NCI-H2171 (cell line): ENCODE results near the gene SCART1.
"Not testable (repeated sequence)": the region's sequence is repeated elsewhere in the genome, so short reads cannot be mapped to it uniquely, and the experiment has no call there.

Experiments used
- DNase-seq: peaks from one replicate; lab custom pipeline; 2025; lab: John Stamatoyannopoulos, UW

Gene SCART1

DNA sequence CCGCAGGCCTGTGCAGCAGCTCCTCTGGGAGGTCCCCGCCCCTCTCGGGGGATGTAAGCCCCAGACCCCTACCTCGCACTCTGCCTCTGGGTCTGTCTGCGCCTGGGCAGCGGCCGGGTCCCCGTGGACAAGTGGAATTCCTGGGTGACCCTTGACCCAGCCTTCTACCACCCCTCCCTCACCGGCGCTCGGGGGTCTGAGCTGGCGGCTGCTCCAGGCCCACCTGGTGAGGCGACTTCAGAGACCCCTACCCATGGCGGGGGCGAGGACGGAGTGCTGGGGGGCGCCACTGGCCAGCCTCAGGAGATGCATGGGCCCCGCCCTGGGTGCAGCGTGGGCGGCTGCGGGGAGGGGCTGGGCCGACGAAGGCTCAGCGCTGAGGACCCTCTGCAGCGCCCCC lies 21.0 kb upstream of the SCART1 start:
- DNase-seq: not testable (repeated sequence)

DNA sequence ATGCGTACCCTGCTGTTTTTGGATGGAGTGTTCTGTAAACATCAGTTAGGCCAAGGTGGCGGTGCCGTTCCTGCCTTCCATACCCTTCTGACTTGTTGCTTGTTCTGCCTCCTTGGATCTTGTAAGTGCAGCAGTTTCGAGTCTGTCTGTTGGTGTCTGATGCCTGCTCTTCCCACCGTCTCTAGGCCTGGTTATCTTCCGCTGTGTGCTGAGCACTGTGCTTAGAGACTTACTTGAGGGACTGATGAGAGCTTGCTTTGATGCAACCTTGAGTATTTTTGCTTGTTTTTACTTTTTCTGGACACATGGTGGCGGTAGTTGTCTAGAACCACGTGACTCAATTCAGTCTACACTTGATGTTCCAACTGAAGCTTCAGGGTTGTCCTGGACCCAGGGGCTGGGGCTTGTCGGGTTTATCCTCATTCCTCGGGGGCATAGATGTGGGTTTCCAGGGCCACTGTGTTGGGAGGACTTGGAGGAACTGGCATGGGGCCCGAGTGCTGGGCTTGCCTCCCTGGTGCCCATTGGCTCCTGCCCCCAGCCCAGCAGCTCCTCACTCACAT lies 15.0 kb upstream of the SCART1 start:
- DNase-seq: no peak

DNA sequence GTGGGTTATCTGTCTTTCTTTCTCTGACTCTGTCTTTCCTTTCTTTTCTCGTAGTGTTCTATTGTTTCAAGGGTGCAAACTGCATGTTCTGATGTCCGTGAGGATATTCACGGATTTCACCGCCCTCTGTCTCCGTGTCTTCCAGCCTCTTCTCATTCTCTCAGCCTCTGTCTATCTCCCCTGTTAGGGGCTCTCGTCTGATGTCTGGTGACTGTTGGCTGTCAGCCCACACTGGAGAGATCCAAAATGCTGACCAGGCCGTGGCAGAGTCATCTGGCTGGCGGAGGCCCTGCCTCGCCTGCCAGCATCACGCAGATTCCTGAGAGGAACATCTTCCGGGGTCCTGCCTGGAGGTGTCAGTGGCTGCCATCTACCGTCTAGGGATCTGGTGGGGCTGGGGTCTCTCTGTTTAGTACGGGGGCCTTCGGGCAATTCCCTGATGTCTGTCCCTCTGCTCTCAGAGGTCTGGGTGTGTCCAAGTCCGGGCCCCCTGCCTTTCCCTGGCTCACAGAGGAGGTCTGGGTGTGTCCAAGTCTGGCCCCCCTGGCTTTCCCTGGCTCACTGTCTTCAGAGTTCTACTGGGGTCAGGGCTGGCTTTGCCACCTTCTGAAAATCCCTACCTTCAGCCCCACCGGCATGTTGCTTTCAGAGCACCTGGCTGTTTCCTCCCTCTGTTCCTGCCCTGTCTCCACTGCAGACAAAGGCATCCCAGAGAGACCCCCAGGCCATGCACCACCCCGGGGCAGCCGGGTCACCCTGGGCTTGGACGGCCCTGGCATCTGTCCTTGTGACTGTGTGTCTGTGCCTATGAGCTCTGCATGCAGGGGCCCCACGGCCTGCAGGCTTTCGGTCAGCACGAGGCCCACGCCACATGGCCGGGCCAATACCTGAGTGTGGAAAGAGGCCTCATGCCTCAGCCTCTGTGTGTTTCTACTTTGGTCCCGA lies 14.0 kb upstream of the SCART1 start:
- DNase-seq: no peak

DNA sequence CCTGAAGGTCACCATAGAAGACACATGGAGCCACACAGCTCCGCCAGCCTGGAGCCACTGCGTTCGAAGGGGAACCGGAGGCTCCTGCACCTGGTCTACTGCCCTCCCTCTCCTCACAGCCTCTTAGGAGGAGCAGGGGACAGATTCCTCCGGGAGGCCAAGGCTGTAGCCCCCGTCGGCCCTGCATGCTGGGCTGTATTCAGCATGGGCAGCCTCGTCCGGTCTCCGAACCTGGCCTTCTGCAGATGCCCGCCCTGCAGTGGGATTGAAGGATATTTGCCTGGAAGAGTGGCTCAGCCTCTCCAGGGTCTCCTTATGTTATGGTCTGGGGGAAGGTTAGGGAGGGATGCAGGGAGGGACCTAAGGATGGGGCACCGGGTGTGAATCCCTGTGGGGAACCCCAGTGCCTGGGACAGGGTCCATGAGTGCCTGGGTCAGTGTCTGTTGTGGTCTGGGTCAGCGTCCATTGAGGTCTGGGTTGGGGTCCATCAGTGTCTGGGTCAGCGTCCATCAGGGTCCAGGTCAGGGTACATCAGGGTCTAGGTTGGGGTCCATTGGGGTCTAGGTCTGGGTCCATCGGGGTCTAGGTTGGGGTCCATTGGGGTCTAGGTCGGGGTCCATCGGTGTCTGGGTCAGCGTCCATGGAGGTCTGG lies 13.0 kb upstream of the SCART1 start:
- no peak for DNase-seq

GRCh38 chr10:133441356-133441755 lies 12.4 kb upstream of the SCART1 start:
- not testable (repeated sequence) for DNase-seq

DNA sequence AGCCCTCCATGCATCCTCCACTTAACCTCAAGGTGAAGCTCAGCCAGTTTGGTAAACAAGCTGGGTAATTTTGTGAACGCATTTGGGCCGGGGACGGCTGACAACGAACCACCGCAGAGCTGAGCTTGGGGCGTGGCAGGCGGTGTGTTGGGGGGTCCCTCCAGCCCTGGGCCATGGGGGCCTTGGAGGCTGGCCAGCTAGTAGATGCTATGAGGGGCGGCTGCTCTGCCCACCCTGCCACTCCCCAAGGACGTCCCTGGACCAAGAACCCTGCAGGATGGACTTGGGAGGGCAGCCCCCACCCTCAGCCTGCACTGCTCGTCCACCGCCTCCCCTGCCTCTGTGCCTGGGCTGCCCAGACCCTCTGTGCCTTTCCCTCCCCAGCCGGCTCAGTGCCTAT lies 12.0 kb upstream of the SCART1 start:
- no peak for DNase-seq

GRCh38 chr10:133442191-133442966 lies 11.4 kb upstream of the SCART1 start:
- DNase-seq: no peak

GRCh38 chr10:133442967-133443924 lies 10.5 kb upstream of the SCART1 start:
- DNase-seq: no peak

- DNase-seq: no peak
Measured at GRCh38 chr10:133444342-133445267, 9.1 kb upstream of the SCART1 start.

- DNase-seq: no peak
Measured at GRCh38 chr10:133445268-133445732, 8.4 kb upstream of the SCART1 start.

DNA sequence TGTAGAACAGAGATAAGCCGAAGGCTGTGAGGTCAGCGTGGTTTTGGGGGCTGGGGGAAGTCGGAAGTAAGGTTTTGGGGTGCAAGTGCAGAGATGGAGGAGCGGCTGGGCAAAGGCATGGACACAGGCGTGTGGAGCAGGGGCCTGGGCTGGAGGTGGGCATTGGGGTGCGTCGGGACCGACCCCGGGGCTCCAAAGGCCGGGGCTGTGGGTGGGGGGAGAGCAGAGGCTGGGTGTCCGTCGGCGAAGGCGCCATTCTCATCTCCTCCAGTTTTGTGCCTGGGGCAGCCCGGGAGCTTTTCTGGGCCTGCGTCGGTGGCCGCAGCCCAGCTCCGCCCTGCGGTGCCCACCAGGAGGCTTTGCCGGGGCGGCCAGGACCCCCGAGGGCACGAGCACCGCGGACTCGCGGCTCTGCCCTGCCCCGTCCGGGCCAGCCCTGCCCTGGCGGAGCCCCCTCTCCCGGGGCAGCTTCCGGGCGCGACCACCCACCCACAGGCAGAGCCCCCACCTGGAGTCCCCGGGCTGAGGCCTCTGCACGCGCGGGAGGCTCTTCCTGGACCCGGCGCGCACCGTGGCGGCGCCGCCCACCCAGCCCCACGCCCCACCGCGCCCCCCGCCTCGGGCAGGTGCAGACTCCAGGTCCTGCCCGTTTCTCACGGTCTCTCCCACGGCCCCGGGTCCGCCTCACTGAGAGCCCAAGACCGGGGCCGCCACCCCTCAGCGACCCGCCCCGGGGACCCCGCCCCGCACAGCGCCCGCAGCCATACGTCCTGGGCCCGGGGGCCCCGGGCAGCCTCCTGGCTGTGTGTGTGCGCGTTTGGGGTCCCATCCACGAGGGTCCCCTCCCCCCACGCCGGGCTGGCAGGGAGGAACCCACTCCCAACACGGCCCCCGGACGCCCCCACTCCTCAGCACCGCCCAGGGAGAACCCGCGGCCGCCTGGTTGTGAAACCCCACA lies 7.7 kb upstream of the SCART1 start:
- DNase-seq: no peak

- DNase-seq: no peak
Measured at GRCh38 chr10:133446979-133447378, 6.8 kb upstream of the SCART1 start.

- DNase-seq: no peak
Measured at GRCh38 chr10:133448120-133448519, 5.6 kb upstream of the SCART1 start.

- no peak for DNase-seq
Measured at GRCh38 chr10:133451346-133451745, 2.4 kb upstream of the SCART1 start.

GRCh38 chr10:133452453-133452852 lies 1.3 kb upstream of the SCART1 start:
- DNase-seq: no peak

DNA sequence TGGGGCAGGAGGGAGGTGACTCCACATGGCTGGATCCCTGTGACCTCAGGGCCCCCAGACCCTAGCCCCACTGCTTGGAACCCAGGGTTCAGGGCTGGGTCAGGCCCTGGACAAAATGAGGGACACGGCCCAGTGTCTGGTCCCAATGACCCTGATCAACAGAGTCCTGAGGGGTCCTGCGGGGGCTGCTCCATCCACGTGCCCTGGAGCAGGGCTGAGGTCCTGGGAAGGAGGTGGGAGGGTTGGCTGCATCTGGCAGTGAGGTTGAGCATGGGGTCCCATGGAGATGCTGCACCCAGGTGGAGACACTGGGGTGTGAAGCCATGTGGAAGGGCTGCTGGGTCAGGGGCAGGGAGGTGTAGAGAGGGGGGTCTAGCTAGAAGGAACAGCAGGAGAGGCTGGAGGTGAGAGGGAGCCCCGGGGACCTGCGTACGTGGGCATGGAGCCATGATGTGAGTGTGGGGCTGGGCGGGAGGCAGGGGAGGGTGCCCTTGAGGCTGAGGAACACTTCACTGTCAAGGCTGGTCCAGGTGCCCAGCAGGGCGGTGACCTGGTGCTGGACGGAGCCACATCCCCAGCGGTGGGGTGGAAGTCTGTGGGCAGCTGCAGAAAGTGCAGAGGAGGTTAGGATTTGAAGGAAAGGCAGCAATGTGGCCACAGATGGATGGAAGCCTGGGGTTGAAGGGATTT lies 604 bp downstream of the SCART1 start:
- no peak for DNase-seq

- no peak for DNase-seq
Measured at GRCh38 chr10:133455196-133455595, 1.5 kb downstream of the SCART1 start.

DNA sequence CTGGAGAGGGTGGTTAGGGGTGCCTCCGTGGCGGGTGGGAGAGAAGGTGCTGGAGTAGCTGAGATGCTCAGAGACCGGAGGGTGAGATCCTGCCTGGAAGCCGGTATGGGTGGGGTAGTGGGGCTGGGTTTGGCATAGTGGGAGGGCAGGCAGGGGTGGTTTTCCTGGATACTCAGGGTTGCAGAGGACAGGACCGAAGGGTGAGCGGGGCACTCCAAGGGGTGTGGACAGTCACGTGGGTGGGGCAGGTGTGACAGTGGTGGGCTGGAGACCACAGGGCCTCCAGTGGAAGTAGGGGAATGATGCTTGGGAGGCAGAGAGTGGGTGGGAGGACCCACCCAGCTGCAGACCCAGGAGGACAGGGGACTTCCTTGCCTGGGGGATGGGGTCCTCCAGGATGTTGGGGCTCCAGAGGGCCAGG lies 1.9 kb downstream of the SCART1 start:
- DNase-seq: no peak
